Neural cell (in vitro differentiated cells): ENCODE measurements around the gene NQO1. TPM values are rescaled to one million over a fixed set of nuclear protein-coding genes. Genes with fewer than 3 reads are reported as not detected.
A peak's percentile ranks its signal among the peaks of the same experiment; 100 is the strongest.

ENCODE experiments used
- H2AFZ ChIP-seq: fragments of 200-600, 300-800 bp; sonication (generic), shearing (Covaris generic); 2 replicates; pipeline ENCODE4 v1.6.0; 2014; ENCODE audit warnings: low read depth, mild to moderate bottlenecking, antibody characterized with exemption, low read length, moderate library complexity
- H3F3A ChIP-seq: fragments of 200-600 bp; shearing (Covaris generic); 2 replicates; pipeline ENCODE4 v1.6.1; 2016; ENCODE audit warnings: mild to moderate bottlenecking, moderate library complexity, mixed read lengths, antibody characterized with exemption, low read length; ENCODE audit not compliant: insufficient read depth, poor library complexity, severe bottlenecking
- H3K27ac ChIP-seq: fragments of 200-600, 300-800 bp; sonication (generic), shearing (Covaris generic); 2 replicates; pipeline ENCODE4 v1.5.1; 2014; ENCODE audit warnings: mild to moderate bottlenecking, low read length, moderate library complexity
- H3K27me3 ChIP-seq: fragments of 300-800, 200-600 bp; sonication (generic), shearing (Covaris generic); 2 replicates; pipeline ENCODE4 v1.6.0; 2014; ENCODE audit warnings: mild to moderate bottlenecking, low read depth, low read length, moderate library complexity; ENCODE audit not compliant: insufficient read depth
- H3K36me3 ChIP-seq: fragments of 300-800, 200-600 bp; sonication (generic), shearing (Covaris generic); 2 replicates; pipeline ENCODE4 v1.5.1; 2014; ENCODE audit warnings: mild to moderate bottlenecking, antibody characterized with exemption, low read length, moderate library complexity; ENCODE audit not compliant: insufficient read depth
- H3K4me2 ChIP-seq: fragments of 300-800, 200-600 bp; sonication (generic), shearing (Covaris generic); 2 replicates; pipeline ENCODE4 v1.6.0; 2014; ENCODE audit warnings: mild to moderate bottlenecking, low read length
- H3K4me3 ChIP-seq: fragments of 300-800, 200-600 bp; sonication (generic), shearing (Covaris generic); 2 replicates; pipeline ENCODE4 v1.5.1; 2014; ENCODE audit warnings: mild to moderate bottlenecking, low read length, moderate library complexity
- H3K79me2 ChIP-seq: fragments of 200-600 bp; shearing (Covaris generic); replicated peaks from 2 replicates; pipeline ENCODE4 v1.6.0; 2014; ENCODE audit warnings: mild to moderate bottlenecking, low read length, moderate library complexity; ENCODE audit not compliant: insufficient read depth
- H3K9ac ChIP-seq: fragments of 300-800, 200-600 bp; sonication (generic), shearing (Covaris generic); 2 replicates; pipeline ENCODE4 v1.6.1; 2016; ENCODE audit warnings: mild to moderate bottlenecking, low read length, mixed read lengths
- H3K9me2 ChIP-seq: fragments of 200-600 bp; shearing (Covaris generic); 2 replicates; pipeline ENCODE4 v1.6.1; 2016; ENCODE audit warnings: mild to moderate bottlenecking, low read length, mixed read lengths; ENCODE audit not compliant: insufficient read depth
- H3K9me3 ChIP-seq: fragments of 200-600, 300-800 bp; sonication (generic), shearing (Covaris generic); 2 replicates; pipeline ENCODE4 v1.6.1; 2016; ENCODE audit warnings: mild to moderate bottlenecking, mixed run types, low read length, moderate library complexity, mixed read lengths
- H4K20me1 ChIP-seq: fragments of 200-600 bp; shearing (Covaris generic); 2 replicates; pipeline ENCODE4 v1.6.1; 2016; ENCODE audit warnings: mild to moderate bottlenecking, mixed run types; ENCODE audit not compliant: insufficient read depth
- EP300 ChIP-seq: fragments of 450-650 bp; conservative IDR thresholded peaks from 2 replicates; pipeline ENCODE4 v1.6.1; 2014; ENCODE audit warnings: antibody characterized with exemption, mild to moderate bottlenecking, moderate library complexity; ENCODE audit not compliant: poor library complexity, severe bottlenecking
- EZH2 ChIP-seq: fragments of 200-600, 300-800 bp; shearing (Covaris generic), sonication (generic); IDR thresholded peaks from 2 replicates; pipeline ENCODE4 v1.6.1; 2014; ENCODE audit warnings: antibody characterized with exemption, low read length, borderline replicate concordance, mild to moderate bottlenecking; ENCODE audit not compliant: insufficient read depth, poor library complexity, severe bottlenecking
- MXI1 ChIP-seq: fragments of 450-650 bp; conservative IDR thresholded peaks from 2 replicates; pipeline ENCODE4 v1.6.1; 2014; ENCODE audit warnings: antibody characterized with exemption, mild to moderate bottlenecking; ENCODE audit not compliant: poor library complexity, severe bottlenecking
- POLR2AphosphoS5 ChIP-seq: IDR thresholded peaks from 2 replicates; pipeline ENCODE4 v1.6.1; 2012
- RAD21 ChIP-seq: fragments of 450-650 bp; conservative IDR thresholded peaks from 2 replicates; pipeline ENCODE4 v1.6.1; 2014; ENCODE audit warnings: antibody characterized with exemption, mild to moderate bottlenecking, moderate library complexity
- REST ChIP-seq: IDR thresholded peaks from 2 replicates; pipeline ENCODE4 v1.6.1; 2012; ENCODE audit warnings: borderline replicate concordance
- SMC3 ChIP-seq: fragments of 450-650 bp; conservative IDR thresholded peaks from 2 replicates; pipeline ENCODE4 v1.6.1; 2014; ENCODE audit warnings: antibody characterized with exemption, mild to moderate bottlenecking, moderate library complexity; ENCODE audit not compliant: poor library complexity
- TAF1 ChIP-seq: IDR thresholded peaks from 2 replicates; pipeline ENCODE4 v1.6.1; 2012; ENCODE audit warnings: low read depth
- polyA plus RNA-seq: library from polyadenylated mRNA; depleted of rRNA; stranded (reverse); fragments of >200 nt; gene quantifications from 2 replicates; pipeline ENCODE4 v1.2.3, GENCODE V29; 2014
- TF ChIP-seq, protein P1 (sequence below): fragments of 450-650 bp; IDR thresholded peaks from 2 replicates; pipeline ENCODE4 v1.5.1; 2014; ENCODE audit warnings: antibody characterized with exemption, mild to moderate bottlenecking, moderate library complexity; ENCODE audit not compliant: poor library complexity, severe bottlenecking

NQO1 gene
- polyA plus RNA-seq, 1 donor from 2014 or later: 5.1 TPM

DNA sequence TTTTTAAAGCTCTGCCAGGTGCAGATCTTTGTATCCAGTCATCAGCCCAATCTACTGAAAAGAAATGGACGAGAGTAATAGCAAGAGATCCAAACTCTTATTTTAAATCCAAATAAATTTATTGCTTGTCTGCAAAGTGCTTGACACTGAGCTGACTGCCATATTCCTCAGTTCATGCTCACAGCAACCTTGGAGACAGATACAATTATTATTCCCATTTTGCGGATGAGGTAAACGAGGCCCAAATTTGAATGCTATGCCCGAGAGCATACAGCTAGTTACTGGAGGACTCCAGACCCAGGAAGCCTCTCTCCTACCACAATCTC, 27.7 kb upstream of the NQO1 start:
- H3K9ac ChIP-seq: peak overlapping the region; percentile 65
- no peaks in the 10 kb centered on the region for H3K36me3 ChIP-seq
- H3K4me3 ChIP-seq: peak overlapping the region; percentile 82
- peak overlapping the region; percentile 33 for H3K27ac ChIP-seq
- no peaks in the 10 kb centered on the region for H3K27me3 ChIP-seq
- H3K9me3 ChIP-seq: no peaks in the 10 kb centered on the region
- H3K79me2 ChIP-seq: peaks cover 15% of the 10 kb centered on the region
- H4K20me1 ChIP-seq: no peaks in the 10 kb centered on the region
- H2AFZ ChIP-seq: peak overlapping the region; percentile 45
- no peaks in the 10 kb centered on the region for H3K9me2 ChIP-seq
- peak overlapping the region; percentile 90 for H3K4me2 ChIP-seq
- TF ChIP-seq TAF1 (no peak), REST (no peak), POLR2AphosphoS5 (no peak), SMC3 (no peak), EP300 (no peak), MXI1 (no peak), EZH2 (no peak), RAD21 (no peak)
- TF ChIP-seq, protein P1, sequence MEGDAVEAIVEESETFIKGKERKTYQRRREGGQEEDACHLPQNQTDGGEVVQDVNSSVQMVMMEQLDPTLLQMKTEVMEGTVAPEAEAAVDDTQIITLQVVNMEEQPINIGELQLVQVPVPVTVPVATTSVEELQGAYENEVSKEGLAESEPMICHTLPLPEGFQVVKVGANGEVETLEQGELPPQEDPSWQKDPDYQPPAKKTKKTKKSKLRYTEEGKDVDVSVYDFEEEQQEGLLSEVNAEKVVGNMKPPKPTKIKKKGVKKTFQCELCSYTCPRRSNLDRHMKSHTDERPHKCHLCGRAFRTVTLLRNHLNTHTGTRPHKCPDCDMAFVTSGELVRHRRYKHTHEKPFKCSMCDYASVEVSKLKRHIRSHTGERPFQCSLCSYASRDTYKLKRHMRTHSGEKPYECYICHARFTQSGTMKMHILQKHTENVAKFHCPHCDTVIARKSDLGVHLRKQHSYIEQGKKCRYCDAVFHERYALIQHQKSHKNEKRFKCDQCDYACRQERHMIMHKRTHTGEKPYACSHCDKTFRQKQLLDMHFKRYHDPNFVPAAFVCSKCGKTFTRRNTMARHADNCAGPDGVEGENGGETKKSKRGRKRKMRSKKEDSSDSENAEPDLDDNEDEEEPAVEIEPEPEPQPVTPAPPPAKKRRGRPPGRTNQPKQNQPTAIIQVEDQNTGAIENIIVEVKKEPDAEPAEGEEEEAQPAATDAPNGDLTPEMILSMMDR: no peak
- no peaks in the 10 kb centered on the region for H3F3A ChIP-seq

DNA sequence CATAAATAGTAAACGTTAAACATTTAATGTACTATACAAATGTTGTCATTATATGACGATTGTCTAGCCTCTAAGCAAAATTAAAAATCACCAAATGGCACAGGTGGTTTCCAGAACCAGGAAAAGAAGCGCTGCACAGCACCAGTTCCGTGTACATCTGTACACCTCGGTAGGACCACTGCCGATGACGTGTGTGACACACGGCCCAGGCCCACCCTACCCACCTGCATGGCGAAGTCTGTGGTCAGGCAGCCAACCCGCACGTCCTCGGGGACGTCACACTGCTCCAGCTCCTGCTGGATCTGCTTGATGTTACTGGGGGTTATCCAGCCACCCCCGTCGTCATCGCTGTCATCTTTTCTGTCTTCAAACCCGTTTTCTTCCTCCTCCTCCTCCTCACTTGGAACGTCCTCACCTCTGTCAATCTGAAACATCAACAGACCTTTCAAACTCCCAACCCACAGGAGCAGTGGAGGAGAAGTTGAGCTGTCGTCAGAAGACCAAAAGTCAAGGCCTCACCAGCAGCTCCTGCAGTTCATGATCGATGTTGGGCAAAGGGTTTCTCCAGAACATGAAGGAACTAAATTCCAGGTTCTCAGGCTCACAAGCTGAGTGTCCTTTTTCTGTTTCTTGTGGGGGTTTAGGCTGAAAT, 22.5 kb upstream of the NQO1 start:
- no peak overlapping the region for H3K27ac ChIP-seq
- no peak overlapping the region for H2AFZ ChIP-seq
- no peaks in the 10 kb centered on the region for H3K9me3 ChIP-seq
- peaks cover 8% of the 10 kb centered on the region for H3K36me3 ChIP-seq
- H3K4me3 ChIP-seq: no peak overlapping the region
- no peaks in the 10 kb centered on the region for H4K20me1 ChIP-seq
- peaks cover 9% of the 10 kb centered on the region for H3K79me2 ChIP-seq
- no peak for TF ChIP-seq EZH2
- no peak for TF ChIP-seq EP300
- no peak for TF ChIP-seq TAF1
- no peak for TF ChIP-seq RAD21
- TF ChIP-seq, protein P1: no peak
- TF ChIP-seq MXI1: no peak
- no peak for TF ChIP-seq POLR2AphosphoS5
- TF ChIP-seq REST: no peak
- TF ChIP-seq SMC3: no peak
- H3K4me2 ChIP-seq: no peak overlapping the region
- no peaks in the 10 kb centered on the region for H3F3A ChIP-seq
- H3K9me2 ChIP-seq: no peaks in the 10 kb centered on the region
- no peak overlapping the region for H3K9ac ChIP-seq
- no peaks in the 10 kb centered on the region for H3K27me3 ChIP-seq
